A673 (cell line): Measurements from ENCODE around the gene LRRC47. TPM values are rescaled to one million over a fixed set of nuclear protein-coding genes. Genes with fewer than 3 reads are reported as not detected.

Experiments used
- BruUV-seq: library from RNA; stranded (reverse); fragments of 400-500 nt; replicated peaks from 2 replicates; lab custom pipeline; 2021; lab: Mats Ljungman, UMichigan
- CTCF ChIA-PET: fragments of 300-600 bp; sonication (Branson Sonifier 250); formaldehyde crosslinking; loops from one replicate; lab custom pipeline; 2022; ENCODE audit warnings: antibody characterized with exemption; lab: Charles Lee
- POLR2A ChIA-PET: fragments of 300-600 bp; sonication (Branson Sonifier 250); formaldehyde crosslinking; loops from one replicate; lab custom pipeline; 2022; ENCODE audit warnings: antibody characterized with exemption; ENCODE audit not compliant: low non-redundant PET; lab: Charles Lee
- DNase-seq: peaks from one replicate; pipeline ENCODE4 v3.0.0-alpha.2; 2015; ENCODE audit warnings: low spot score
- H3K27ac ChIP-seq: fragments of 200-600 bp; sonication (generic); 2 replicates; pipeline ENCODE4 v1.5.1; 2016; ENCODE audit warnings: mixed run types, low read depth, mild to moderate bottlenecking, mixed read lengths, antibody characterized with exemption, low read length; ENCODE audit not compliant: poor library complexity, severe bottlenecking
- H3K27me3 ChIP-seq: fragments of 200-600 bp; sonication (generic); replicated peaks from 2 replicates; pipeline ENCODE4 v1.6.1; 2017; ENCODE audit warnings: mixed run types, low read depth, mild to moderate bottlenecking, mixed read lengths, antibody characterized with exemption, low read length; ENCODE audit not compliant: insufficient read depth, poor library complexity
- H3K36me3 ChIP-seq: fragments of 200-600 bp; sonication (generic); 2 replicates; pipeline ENCODE4 v1.6.1; 2016; ENCODE audit warnings: mixed run types, mild to moderate bottlenecking, mixed read lengths, antibody characterized with exemption, low read length; ENCODE audit not compliant: insufficient read depth, poor library complexity, severe bottlenecking
- H3K4me1 ChIP-seq: fragments of 200-600 bp; sonication (generic); 2 replicates; pipeline ENCODE4 v1.6.1; 2017; ENCODE audit warnings: mixed run types, mild to moderate bottlenecking, mixed read lengths, antibody characterized with exemption, low read length; ENCODE audit not compliant: insufficient read depth, poor library complexity, severe bottlenecking
- H3K4me3 ChIP-seq: fragments of 200-600 bp; sonication (generic); 2 replicates; pipeline ENCODE4 v1.5.1; 2016; ENCODE audit warnings: low read depth, mixed run types, mild to moderate bottlenecking, mixed read lengths, low read length; ENCODE audit not compliant: poor library complexity, severe bottlenecking
- H3K9me3 ChIP-seq: fragments of 200-600 bp; sonication (generic); 2 replicates; pipeline ENCODE4 v1.6.1; 2016; ENCODE audit warnings: mixed run types, low read depth, mild to moderate bottlenecking, mixed read lengths, antibody characterized with exemption, low read length; ENCODE audit not compliant: poor library complexity, severe bottlenecking
- CTCF ChIP-seq: fragments of 300-800, 200-600 bp; sonication (generic); conservative IDR thresholded peaks from 2 replicates; pipeline ENCODE4 v1.5.1; 2017; ENCODE audit warnings: low read depth, mild to moderate bottlenecking, antibody characterized with exemption, low read length, moderate library complexity, mixed read lengths
- EZH2 ChIP-seq: fragments of 200-600 bp; sonication (generic); IDR thresholded peaks from 2 replicates; pipeline ENCODE4 v1.6.1; 2017; ENCODE audit warnings: borderline replicate concordance, low read depth, mild to moderate bottlenecking, mixed read lengths, antibody characterized with exemption, low read length; ENCODE audit not compliant: poor library complexity, severe bottlenecking
- intact Hi-C: fragments of 100-400 bp; cut with micrococcal nuclease; formaldehyde crosslinking; loops from one replicate; pipeline ENCODE4 v1.10.0; 2022; ENCODE audit not compliant: unreplicated experiment
- total RNA-seq: library from RNA; stranded (reverse); gene quantifications from 2 replicates; pipeline ENCODE4 v1.2.3, GENCODE V29; 2021

The LRRC47 gene
- total RNA-seq, 1 experiment from 2014 or later: 86.7 TPM

- Histone ChIP-seq H3K27me3 (no peaks in the 10 kb centered on the region), H3K4me3 (no peak overlapping the region), H3K9me3 (no peaks in the 10 kb centered on the region), H3K27ac (no peak overlapping the region), H3K4me1 (no peaks in the 10 kb centered on the region), H3K36me3 (peaks cover 14% of the 10 kb centered on the region)
- DNase-seq: no peak
- intact Hi-C loops: no loop called here
- no TSS peak for BruUV-seq
- CTCF ChIA-PET: no interaction called here
- POLR2A ChIA-PET: no interaction called here
- TF ChIP-seq EZH2: no peak
- TF ChIP-seq CTCF: no peak
These were observed 56.3 kb downstream of the LRRC47 start for GRCh38 chr1:3740042-3740441.

DNA sequence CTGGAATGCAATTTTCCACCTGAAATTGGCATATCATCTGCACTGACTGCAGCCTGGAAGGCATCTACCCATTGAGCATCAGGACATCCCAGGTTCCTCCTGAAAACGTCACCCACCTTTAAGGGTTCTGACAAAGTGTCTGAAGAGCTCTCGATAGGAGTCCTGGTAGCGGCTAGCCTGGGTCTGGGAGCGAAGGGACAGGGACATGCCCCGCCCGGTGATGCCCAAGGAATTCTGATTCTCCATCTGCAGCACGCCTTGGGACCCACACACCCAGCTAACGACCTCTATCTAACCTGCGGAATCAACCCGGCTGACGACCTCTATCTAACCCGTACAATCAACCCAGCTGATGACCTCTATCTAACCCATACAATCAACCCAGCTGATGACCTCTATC lies 57.4 kb downstream of the LRRC47 start:
- no peaks in the 10 kb centered on the region for H3K4me1 ChIP-seq
- intact Hi-C loops: no loop called here
- BruUV-seq: TSS peak; percentile 36
- no peak overlapping the region for H3K27ac ChIP-seq
- ChIA-PET CTCF (no interaction called here), POLR2A (no interaction called here)
- TF ChIP-seq EZH2 (no peak), CTCF (no peak)
- H3K36me3 ChIP-seq: peaks cover 14% of the 10 kb centered on the region
- H3K27me3 ChIP-seq: no peaks in the 10 kb centered on the region
- no peaks in the 10 kb centered on the region for H3K9me3 ChIP-seq
- DNase-seq: no peak
- no peak overlapping the region for H3K4me3 ChIP-seq

- no TSS peak for BruUV-seq
- Histone ChIP-seq H3K27ac (no peak overlapping the region), H3K4me3 (no peak overlapping the region), H3K4me1 (no peaks in the 10 kb centered on the region), H3K36me3 (peaks cover 14% of the 10 kb centered on the region), H3K9me3 (no peaks in the 10 kb centered on the region), H3K27me3 (no peaks in the 10 kb centered on the region)
- CTCF ChIA-PET: no interaction called here
- POLR2A ChIA-PET: no interaction called here
- intact Hi-C loops: no loop called here
- no peak for TF ChIP-seq CTCF
- TF ChIP-seq EZH2: no peak
- no peak for DNase-seq
These were observed 59.6 kb downstream of the LRRC47 start for GRCh38 chr1:3736708-3737107.
